GM21576 (cell line): ENCODE measurements around the gene SREK1.
A peak's percentile ranks its signal among the peaks of the same experiment; 100 is the strongest.
"Not testable (repeated sequence)": the region's sequence is repeated elsewhere in the genome, so short reads cannot be mapped to it uniquely, and the experiment has no call there.

ENCODE experiments used
- ATAC-seq: cut with Tn5 transposase; IDR thresholded peaks from one replicate; pipeline ENCODE4 v1.9.1; 2021; ENCODE audit warnings: mild to moderate bottlenecking, moderate library complexity; ENCODE audit not compliant: unreplicated experiment

SREK1 gene, protein sequence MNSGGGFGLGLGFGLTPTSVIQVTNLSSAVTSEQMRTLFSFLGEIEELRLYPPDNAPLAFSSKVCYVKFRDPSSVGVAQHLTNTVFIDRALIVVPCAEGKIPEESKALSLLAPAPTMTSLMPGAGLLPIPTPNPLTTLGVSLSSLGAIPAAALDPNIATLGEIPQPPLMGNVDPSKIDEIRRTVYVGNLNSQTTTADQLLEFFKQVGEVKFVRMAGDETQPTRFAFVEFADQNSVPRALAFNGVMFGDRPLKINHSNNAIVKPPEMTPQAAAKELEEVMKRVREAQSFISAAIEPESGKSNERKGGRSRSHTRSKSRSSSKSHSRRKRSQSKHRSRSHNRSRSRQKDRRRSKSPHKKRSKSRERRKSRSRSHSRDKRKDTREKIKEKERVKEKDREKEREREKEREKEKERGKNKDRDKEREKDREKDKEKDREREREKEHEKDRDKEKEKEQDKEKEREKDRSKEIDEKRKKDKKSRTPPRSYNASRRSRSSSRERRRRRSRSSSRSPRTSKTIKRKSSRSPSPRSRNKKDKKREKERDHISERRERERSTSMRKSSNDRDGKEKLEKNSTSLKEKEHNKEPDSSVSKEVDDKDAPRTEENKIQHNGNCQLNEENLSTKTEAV

DNA sequence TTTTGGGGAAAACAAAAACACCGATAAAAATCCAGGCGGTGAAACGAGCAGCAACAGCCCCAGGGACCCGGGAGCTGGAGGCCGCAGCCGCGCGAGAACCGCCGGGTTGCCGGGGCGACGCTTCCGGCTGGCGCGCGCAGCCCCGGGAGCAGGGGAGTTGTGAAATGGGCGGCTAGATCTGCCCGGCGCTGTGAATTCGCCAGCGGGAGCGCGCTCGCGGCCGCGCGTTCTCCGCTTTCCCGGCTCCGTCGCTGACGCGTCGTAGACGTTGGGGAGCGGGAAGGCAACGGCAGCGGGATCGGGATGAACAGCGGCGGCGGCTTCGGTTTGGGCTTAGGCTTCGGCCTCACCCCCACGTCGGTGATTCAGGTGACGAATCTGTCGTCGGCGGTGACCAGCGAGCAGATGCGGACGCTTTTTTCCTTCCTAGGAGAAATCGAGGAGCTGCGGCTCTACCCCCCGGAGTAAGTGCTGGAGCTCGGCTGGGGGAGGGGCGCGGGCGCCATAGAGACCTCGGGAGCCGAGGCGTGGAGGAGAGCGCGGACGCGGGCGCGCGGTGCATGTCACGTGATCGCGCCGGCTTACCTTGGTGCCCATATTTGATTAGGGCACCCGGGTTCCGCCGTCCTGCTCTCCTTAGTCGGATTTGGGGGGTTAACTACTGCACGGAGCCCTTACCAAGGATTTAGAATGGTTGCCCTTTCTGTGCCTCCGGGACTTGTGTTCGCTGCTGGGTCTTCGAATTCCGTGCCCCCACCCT is at the start of gene SREK1:
SREK1 (plus strand) TSS at position 227 of the 760 bp plus-strand sequence; CDS start at position 304, 77 bp downstream.
- peak; percentile 90 for ATAC-seq

DNA sequence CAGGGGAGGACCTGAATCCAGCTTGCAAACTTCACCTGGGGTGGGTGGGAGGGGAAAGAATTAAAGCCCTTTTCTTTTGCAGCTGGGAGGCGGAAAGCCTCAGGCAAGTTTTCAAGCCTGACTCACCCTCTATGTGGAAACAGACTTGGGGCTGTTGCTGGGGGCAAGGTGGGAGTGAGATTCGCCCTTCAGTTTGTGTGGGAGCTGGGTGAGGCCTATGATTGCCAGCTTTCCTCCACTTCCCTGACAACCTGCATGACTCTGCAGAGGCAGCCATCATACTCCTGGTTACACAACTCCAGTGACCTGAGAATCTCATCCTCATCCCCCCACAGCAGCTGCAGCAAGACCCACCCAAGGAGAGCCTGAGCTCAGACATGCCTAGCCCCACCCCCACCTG is 43.2 kb upstream of the SREK1 start:
- no peak for ATAC-seq

DNA sequence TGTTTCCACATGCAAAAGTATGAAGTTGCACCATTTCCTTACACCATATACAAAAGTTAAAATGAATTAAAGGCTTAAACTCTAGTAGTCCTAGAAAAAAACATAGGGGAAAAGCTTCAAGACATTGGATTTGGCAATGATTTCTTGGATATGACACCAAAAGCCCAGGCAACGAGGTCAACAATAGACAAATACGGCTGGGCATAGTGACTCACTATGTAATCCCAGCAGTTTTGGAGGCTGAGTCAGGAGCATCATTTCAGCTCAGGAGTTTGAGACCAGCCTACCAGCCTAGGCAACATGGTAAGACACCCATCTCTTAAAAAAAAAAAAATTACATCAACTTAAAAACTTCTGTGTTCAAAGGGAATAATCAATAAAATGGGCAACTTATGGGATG is 30.9 kb upstream of the SREK1 start:
- no peak for ATAC-seq

DNA sequence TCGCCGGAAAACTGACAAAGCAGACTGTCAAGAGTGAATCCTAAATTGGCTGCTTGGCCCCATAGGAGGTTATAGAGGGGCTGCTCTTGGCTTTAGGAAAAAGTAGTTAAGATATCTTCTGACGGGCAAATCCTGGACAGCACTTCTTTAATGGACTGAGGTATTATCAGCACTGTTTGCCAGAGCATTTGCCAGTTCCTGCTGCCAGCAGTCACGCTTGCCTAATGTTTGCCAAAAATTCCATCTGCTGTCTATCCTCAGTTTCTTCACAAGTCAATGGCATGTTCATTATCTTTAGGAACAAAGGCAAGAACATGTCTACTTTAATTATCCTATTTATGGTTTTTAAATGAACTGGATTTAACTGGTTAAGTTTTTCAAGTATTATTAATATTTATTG is 25.8 kb upstream of the SREK1 start:
- ATAC-seq = no peak

DNA sequence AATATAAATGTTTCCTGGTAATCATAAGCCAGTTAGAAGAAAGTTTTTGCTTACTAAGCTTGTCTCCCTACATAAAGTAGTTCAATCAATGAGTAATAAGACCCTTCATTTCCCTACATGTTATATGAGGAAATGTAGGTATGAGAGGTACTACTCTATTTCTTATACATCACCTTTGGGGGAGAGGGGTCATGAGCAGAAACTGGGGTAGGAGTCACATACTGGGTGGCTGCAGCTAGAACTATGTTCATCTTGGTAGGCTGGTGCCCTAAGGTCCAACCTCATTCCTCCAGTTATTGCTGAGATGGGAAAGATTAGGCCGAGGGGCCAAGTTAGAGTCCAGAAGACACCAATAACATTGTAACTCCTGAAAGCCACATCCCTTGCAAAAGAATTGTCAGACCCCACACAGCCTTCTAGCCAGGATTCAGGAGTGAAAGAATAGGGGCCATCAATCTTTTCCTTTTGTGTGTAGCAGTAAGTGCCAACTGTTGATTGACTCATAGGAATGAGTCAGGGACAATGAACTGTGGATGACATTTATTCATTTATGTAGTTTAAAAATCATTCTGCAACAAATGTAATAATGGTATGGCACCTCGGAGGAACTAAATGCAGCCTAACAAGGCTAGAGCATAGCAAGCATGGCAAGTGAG is 21.6 kb upstream of the SREK1 start:
- ATAC-seq = no peak

DNA sequence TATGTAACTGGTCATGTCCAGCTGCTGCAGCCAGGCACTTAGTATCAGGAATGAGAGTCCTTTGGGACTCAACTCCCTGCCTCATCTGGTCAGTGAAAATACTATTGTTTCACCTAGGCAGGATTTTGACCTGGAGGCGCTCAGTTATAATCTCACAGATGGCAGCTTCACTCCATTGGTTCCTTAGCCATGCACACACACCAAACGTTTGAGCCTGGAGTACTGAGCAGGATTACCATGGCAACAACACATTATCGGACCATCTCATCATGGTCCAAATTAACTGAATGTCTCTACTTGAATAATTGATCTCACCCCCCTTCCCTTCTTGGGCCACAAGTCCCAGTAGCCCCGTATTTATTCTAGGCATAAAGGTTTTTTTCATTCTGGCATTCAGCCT is 15.0 kb upstream of the SREK1 start:
- ATAC-seq = no peak

DNA sequence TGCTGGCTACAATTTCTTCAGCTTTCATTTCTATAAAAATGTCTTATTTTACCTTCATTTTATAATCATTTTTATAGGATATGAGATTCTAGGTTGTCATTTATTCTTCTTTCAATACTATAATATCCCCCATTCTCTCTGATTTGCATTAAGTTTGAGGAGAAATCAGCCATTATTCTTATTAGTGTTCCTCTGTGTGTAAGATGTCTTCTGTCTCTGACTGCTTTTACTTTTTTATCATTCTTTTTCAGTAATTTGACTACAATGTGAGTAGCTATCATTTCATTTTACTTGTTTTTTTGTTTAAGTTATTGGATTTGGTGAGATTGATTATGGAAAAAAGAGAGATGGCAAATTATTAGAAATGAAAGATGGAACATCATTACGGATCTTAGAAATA is 13.6 kb upstream of the SREK1 start:
- ATAC-seq = no peak

DNA sequence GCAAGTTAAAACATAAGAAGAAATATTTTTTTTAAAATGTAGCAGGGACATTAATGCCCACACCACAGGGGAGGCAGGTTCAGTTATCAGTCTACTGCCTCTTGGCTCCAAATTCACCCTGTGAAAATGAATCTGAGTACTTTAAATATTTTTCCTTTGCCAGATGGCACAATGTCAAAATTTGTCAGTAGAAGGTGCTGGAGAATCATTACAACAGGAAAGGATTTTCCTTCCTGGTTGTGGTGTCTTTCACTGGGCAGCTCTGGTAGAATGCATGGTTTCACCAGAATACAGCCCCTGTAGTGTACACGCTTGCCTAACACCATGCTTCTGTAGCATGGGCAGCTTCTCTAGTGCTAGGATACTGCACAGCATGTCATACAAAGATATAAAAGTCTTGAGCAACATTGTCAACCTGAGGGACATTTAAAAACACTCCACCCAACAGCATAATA is 9.7 kb upstream of the SREK1 start:
- ATAC-seq = no peak

DNA sequence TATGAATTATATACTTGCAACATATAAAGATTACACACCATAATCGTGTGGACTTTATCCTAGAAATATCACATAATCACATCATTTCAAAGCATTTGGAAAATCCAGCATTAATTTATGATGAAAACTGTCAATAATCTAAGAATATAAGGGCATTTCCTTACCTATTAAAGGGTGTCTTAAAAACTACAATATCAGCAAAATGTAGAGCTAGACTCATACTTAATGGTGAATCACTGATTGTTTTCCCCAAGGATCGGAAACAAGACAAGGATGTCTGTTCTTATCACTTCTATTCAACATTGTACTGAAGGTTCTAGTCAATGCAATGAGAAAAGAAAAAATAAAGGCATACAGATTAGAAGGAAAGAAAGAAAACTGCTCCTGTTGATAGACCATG is 8.0 kb upstream of the SREK1 start:
- no peak for ATAC-seq

DNA sequence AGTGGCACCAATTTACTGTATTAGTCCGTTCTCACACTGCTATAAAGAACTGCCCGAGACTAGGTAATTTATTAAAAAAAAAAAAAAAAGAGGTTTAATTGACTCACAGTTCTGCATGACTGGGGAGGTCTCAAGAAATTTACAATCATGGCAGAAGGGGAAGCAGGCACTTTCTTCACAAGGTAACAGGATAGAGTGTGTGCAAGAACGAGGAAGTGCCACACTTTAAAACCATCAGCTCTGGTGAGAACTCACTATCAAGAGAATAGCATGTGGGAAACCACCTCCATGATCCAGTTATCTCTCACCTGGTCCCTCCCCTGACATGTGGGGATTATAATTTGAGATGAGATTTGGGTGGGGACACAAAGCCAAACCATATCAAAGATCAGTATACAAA is 7.2 kb upstream of the SREK1 start:
- ATAC-seq = not testable (repeated sequence)

DNA sequence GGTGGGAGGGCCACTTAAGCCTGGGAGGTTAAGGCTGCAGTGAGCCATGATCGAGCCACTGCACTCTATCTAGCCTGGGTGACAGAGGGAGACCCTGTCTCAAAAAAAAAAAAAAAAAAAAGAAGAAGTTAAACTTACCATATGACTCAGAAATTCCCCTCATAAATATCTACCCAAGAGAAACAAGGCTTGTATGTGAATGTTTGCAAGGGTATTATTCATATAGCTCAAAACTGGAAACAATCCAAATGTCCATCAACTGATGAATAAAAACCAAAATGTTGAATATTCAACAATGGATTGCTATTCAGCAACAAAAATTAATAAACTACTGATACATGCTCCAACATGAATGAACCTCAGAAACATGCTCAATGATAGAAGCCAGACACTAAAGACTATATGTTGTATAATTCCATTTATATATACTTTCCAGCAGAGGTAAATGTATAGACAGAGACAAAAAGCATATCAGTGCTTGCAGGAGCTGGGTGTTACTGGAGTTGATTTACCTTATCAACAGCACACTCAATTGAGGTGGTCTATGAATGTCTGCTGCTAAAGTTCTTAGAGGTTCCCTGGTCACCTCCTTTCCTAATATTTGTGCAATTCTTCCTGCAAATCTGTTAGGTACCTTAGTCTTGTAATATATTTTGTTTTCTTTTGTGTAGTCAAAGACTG is 5.3 kb upstream of the SREK1 start:
- ATAC-seq = no peak

DNA sequence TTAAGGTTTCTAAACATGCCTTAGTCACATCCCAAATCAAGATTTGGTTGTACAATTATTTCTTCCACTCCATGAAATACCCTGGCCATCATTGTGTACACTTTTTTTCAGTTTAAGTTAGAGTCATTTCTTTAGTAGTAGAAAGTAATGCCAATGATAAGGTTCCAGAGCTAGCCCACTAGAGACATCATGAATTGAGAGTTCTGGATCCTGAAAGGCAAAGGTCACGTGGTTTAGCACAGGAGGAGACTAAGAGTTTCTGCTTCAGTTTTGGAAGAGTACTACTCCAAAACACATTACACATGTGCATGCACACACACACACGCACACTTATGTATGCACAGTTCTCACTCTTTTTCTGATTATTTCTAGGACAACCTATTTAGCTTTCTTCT is 4.8 kb upstream of the SREK1 start:
- no peak for ATAC-seq

DNA sequence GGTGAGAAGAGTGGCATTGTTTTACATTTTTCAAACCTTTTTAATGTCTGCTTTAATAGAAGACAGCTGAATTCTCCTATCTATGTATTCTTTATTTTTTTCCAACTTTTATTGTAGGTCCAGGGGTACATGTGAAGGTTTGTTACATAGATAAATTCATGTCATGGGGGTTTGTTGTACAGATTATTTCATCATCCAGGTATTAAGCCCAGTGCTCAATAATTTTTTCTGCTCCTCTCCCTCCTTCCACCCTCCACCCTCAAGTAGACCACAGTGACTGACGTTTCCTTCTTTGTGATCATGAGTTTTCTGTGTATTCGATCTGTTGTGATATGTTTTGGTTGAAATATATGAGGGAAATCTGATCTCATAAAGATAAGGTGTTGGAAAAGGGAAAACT is 1.7 kb upstream of the SREK1 start:
- no peak for ATAC-seq

DNA sequence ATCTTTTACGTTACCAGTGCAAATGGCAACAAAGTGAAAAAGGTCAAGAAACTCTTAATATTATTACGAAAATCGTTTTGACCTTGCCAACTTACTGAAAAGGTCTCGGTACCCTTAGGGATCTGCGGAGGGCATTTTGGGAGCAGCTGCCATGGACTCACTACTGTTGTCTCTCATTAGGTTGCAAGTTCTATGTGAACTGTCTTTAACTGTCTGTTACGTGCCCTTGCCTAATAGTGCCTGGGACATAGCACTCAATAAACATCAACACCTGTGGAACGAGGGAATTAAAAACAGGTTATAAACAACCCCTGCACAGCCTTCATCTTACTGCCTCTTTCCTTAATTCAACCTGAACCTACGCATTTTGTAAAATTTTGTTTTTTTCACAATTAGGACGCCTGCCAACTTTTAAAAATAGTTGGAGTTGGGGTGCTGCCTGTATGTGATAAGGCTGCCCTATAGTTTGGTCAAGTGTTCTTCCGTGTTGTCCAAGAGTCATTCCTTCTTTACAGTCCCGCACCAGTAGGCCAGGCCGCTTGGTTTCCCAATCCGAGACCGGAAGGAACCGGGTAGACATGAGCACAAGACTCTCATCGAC is 527 bp upstream of the SREK1 start:
- ATAC-seq = peak; percentile 26

DNA sequence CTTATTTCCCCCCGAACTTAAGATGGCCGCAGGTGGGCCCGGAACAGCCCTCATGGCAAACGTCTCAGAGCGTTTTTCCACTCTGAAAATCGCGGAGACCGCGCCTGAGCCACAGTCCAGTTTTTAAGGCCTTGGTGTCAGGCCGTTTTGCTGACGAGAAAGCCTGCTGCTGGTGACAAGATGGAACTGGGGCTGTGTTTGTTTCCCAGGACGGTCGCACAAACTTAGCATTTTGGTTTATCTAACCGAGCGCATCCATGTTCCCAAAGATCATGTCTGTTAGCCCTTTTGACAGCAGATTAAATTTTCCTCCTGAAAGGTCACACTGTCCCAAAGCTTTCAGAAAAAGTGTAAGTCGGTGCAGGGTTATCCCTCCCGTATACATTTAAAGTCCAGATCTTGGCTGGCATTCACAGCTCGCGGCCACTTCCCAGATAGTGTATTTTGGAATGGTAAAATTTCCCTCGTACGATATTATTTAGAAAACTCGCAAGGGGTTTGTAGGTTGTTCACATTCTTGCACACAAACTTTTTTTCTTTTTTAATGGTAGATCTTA is 812 bp downstream of the SREK1 start:
- ATAC-seq = peak; percentile 46

DNA sequence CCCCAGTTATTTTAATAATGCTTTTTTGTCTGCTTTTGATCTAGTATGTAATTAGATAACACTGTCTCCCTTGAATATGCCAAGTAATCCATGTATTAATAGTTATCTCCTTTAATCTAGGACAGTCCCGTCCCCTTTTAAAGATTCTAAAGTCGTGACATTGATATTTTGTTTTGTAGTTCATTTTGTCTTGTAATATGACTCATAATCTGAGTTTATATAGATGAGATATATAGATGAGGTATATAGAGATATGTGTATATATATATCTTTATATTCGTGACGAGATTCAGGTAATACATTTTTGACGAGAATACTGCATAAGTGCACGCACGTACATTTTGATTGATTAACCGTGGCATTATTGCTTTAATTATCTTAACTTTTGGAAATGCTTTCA is 1.6 kb downstream of the SREK1 start:
- no peak for ATAC-seq

DNA sequence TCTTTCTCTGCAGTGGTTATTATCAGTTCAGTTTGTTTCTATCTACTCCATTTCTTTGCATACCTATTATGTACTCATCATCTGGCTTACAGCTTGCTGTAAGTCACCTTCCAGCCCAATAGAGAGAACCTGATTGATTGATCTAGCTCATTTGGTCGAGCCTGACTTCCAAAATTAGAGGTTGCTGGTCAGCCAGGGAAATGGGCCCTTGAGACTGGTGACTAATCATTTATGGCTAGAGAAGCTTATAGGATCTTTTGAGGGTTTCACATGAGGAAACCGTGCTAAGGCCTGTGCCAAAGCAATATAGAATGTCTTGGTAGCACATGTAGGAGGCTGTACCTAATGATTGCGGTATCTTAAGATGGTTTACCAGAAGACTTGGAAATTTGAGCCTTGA is 5.8 kb downstream of the SREK1 start:
- ATAC-seq = no peak

DNA sequence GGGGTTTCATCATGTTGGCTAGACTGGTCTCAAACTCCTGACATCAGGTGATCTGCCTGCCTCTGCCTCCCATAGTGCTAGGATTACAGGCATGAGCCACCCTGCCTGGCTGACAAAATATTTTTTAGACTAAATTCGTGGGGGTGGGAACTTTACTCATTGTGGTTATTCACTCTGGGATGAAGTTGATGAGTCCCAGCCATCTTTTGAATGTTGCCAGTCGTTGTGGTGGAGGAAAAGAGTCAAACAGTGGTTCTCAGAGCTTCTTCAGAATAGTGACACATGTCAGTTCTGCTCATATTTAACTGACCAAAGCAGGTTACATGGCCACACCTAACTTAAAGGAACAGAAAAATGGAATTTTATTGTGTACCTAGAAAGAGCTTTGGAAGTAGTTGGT is 6.9 kb downstream of the SREK1 start:
- no peak for ATAC-seq

DNA sequence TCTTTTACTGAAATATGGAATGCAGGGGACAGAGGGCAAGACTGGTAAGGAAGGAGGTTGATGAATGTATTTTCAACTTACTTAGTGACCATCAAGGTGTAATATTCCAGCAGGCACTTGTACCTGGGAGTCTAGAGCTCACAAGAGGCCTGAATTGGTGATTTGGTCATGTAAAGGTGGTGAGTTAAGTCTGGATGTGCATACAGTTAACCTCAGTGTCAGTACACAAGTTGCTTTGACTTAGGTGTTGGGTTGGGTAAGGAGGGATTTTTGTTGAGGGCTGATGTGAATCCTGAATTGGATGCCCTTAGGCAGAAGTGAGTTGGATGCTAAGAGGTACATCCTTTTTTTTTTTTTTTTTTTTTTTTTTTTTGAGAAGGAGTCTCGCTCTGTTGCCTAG is 7.4 kb downstream of the SREK1 start:
- ATAC-seq = no peak

DNA sequence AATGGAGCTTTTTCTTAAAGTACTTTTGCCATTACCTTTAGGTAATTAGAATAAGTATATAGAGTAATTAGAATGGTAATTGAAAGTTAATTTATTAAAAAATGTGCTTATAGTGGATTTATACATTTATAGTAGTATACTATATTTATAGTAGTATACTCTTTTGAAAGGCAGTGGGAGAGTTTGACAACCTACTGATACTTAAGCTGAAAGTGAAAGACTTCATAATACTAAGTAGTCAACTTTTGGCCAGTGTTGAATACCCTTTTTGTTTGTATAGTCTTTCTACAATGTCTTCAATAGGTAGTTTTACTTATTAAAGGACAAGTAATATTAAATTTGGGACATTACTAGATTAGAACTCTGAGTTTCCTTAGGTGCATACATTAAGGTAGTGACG is 12.9 kb downstream of the SREK1 start:
- ATAC-seq = no peak
